Cerebellar nuclear complex (tissue), 1 donor: ENCODE measurements around the gene CAPNS1.
"Not testable (repeated sequence)": the region's sequence is repeated elsewhere in the genome, so short reads cannot be mapped to it uniquely, and the experiment has no call there.

Experiments used
- DNase-seq, 2 experiments: peaks; one replicate each; lab custom pipeline; 2025; lab: John Stamatoyannopoulos, UW

Gene CAPNS1

GRCh38 chr19:36151144-36152018, 11.5 kb downstream of the CAPNS1 start:
- DNase-seq, result no peak

GRCh38 chr19:36152019-36152351, 12.1 kb downstream of the CAPNS1 start:
- DNase-seq, result no peak

- DNase-seq, result peak in 1 of 2 experiments; percentile 31
Measured at GRCh38 chr19:36152352-36153091, 12.7 kb downstream of the CAPNS1 start, which contains the start of gene COX7A1. Gene COX7A1 (minus strand): TSS chr19:36152447. CDS start chr19:36152407, 40 bp downstream.

- no peak for DNase-seq
Measured at GRCh38 chr19:36153126-36153525, 13.3 kb downstream of the CAPNS1 start.

GRCh38 chr19:36160821-36161596, 21.1 kb downstream of the CAPNS1 start:
- DNase-seq, result no peak

- DNase-seq, result no peak
Measured at GRCh38 chr19:36163813-36164212, 23.9 kb downstream of the CAPNS1 start.

GRCh38 chr19:36169084-36169760, 29.4 kb downstream of the CAPNS1 start:
- DNase-seq, result no peak

- DNase-seq, result no peak
Measured at GRCh38 chr19:36172852-36173251, 33.0 kb downstream of the CAPNS1 start.

GRCh38 chr19:36173846-36174245, 34.0 kb downstream of the CAPNS1 start:
- not testable (repeated sequence) for DNase-seq

- DNase-seq, result not testable (repeated sequence)
Measured at GRCh38 chr19:36179077-36179476, 39.2 kb downstream of the CAPNS1 start.

- DNase-seq, result no peak
Measured at GRCh38 chr19:36182612-36183244, 42.9 kb downstream of the CAPNS1 start.

- DNase-seq, result no peak
Measured at GRCh38 chr19:36183245-36183628, 43.4 kb downstream of the CAPNS1 start.

GRCh38 chr19:36186722-36187121, 46.9 kb downstream of the CAPNS1 start:
- not testable (repeated sequence) for DNase-seq

- DNase-seq, result no peak
Measured at GRCh38 chr19:36196249-36196648, 56.4 kb downstream of the CAPNS1 start.

GRCh38 chr19:36198119-36198518, 58.3 kb downstream of the CAPNS1 start:
- no peak for DNase-seq
